ENCODE measurements around the gene CXCL14. TPM values are rescaled to one million over a fixed set of nuclear protein-coding genes. Genes with fewer than 3 reads are reported as not detected.

Gene CXCL14
- total RNA-seq, 1 donor: 0.18 TPM

DNA sequence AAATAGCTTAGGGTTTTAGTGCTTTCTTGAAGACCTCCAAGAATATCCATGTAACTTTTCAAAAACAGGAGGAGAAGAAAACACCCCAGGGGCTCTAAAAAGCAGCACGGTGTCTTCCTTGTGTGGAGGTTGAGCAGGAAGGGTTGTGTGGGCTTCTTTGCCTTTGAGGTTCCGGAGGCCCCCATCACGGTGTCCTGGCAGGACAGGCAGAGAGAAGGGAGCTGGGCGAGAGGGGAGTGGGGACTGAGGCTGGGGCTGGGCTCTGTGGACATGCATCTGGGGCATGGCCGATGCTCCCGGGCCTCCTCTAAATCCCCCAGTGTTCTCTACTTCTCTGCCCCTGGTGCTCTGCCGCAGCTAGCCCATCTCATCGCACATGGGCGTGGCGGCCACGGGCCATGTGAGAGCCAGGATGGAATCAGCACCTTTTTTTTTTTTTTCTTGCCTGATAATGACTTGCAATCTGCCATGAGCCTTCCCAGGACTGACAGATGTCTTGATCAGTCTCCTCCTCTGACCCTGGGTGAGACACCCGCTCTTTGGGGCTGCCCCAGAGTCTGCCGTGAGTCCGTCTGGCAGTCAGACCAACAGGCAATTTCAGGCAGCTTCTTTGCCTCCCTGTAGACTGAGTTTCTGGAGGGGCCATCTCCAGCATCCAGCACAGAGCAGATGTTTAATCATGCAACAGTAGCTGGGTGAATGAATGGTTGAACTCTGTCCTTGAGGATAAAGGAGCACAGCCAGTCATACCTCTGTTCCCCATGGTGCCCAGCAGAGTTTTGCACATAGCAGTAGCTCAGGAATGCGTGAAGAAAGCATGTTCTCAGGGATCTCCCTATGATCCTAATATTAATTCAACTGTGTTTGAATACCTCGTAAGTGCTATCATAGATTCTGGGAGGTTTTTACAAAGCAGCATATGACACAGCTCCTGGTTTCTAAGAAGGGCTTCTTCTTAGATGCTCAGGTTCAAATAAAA, 12.1 kb downstream of the CXCL14 start:
- H3K4me3 ChIP-seq (ENCODE audit: low read depth, low read length): no peak overlapping the region
- TF ChIP-seq, protein P1, sequence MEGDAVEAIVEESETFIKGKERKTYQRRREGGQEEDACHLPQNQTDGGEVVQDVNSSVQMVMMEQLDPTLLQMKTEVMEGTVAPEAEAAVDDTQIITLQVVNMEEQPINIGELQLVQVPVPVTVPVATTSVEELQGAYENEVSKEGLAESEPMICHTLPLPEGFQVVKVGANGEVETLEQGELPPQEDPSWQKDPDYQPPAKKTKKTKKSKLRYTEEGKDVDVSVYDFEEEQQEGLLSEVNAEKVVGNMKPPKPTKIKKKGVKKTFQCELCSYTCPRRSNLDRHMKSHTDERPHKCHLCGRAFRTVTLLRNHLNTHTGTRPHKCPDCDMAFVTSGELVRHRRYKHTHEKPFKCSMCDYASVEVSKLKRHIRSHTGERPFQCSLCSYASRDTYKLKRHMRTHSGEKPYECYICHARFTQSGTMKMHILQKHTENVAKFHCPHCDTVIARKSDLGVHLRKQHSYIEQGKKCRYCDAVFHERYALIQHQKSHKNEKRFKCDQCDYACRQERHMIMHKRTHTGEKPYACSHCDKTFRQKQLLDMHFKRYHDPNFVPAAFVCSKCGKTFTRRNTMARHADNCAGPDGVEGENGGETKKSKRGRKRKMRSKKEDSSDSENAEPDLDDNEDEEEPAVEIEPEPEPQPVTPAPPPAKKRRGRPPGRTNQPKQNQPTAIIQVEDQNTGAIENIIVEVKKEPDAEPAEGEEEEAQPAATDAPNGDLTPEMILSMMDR (IDR thresholded peaks at IDR 0.05; ENCODE audit: insufficient read depth, low read length): no peak
- DNase-seq (ENCODE audit: low read depth): no peak

DNA sequence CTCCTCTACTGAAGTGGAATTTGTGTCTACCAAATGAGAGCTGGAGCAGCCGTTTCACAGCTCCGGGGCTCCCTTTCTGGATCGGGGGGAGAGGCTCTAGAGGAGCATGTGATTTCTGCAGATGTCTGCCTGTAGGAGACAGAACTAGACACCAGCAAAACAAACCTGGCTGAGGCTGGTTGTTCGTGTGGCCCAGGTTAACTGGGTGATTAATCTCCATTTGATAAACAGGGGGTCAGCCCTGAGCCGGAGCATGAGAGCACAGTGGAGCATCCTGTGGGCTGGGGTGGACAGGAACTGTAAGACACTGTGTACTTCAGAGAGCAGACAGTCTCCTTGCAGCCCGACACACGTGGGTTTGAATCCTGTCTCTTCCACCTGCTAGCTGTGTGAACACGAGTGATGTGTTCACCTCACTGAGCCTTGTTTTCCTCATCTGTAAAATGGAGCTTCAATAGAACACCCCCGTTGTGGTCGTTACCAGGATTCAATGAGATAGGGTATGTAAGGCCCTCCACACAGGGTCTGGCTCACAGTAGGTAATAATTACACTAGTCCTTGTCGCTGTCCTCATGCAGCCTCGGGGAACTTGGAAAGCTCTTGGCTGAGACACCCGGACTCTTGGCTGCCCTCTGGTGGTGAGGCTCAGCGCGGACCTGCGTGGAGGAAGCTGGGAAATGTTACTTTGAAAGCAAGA, 12.9 kb downstream of the CXCL14 start:
- H3K4me3 ChIP-seq (ENCODE audit: low read depth, low read length): no peak overlapping the region
- TF ChIP-seq, protein P1 (IDR thresholded peaks at IDR 0.05; ENCODE audit: insufficient read depth, low read length): peak; percentile 96
- peak; percentile 62 for DNase-seq (ENCODE audit: low read depth)

DNA sequence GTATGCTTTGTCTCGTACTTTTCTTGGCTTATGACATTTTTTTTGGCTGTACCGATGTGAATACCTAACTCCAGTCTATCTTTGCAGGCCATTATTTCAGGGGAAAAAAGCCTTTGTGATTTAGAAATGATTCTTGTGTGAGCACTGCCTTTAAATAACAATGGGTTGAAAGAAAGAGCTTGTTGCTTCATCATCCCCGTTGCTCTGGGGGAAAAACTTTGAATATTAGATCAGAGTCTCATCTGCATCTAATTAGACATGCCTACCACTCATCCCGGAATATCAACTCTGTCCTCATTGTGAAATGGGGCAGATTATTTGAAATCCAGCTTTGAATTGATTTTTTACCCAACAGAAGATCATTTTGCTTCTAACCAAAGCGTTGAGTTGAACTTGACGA, 13.5 kb downstream of the CXCL14 start:
- TF ChIP-seq, protein P1 (IDR thresholded peaks at IDR 0.05; ENCODE audit: insufficient read depth, low read length): no peak
- DNase-seq (ENCODE audit: low read depth): no peak

DNA sequence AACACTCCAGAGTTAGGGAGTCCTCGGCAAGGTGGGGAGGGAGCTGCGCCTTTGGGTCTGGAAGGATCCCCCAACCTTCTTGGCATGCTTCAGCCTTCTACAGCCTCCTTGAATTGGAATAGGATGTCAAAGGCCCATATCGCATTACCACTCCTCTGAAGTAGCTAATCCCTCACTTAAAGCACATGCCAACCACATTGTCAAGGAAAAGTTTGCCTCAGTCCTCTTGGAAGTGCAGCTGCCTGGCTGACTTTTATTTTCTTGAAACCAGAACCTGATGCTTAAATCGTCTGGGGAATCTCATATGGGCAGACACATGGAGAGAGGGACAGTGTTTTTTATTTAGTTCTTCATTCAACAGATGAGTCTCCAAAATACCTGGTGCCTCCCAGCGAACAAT, 14.5 kb downstream of the CXCL14 start:
- no peak for DNase-seq (ENCODE audit: low read depth)
- TF ChIP-seq, protein P1 (IDR thresholded peaks at IDR 0.05; ENCODE audit: insufficient read depth, low read length): no peak
- no peak overlapping the region for H3K4me3 ChIP-seq (ENCODE audit: low read depth, low read length)

More for the DNA sequence above, 13.5 kb downstream of the CXCL14 start:
- no peak overlapping the region for H3K4me3 ChIP-seq (ENCODE audit: low read depth, low read length)

DNA sequence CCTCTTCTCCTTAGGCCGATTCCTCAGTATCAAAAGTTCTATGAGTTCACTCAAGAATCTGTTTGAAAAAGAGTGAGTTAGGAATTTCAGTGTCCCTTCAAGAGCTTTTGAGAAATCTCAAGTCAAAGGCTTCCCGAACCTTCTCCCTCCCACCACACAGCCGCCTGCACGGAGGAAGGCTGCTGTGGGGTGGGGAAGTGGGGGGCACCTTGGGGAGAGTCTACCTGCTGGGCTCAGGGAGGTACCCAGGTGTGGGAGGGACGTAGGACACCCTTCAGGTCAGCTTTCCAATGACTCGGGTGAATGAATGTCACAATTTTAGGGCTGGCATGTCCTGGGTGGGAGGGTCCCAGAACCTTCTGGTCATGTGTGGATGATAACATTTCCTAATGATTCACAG, 17.5 kb downstream of the CXCL14 start:
- TF ChIP-seq, protein P1 (IDR thresholded peaks at IDR 0.05; ENCODE audit: insufficient read depth, low read length): no peak
- no peak for DNase-seq (ENCODE audit: low read depth)
- H3K4me3 ChIP-seq (ENCODE audit: low read depth, low read length): no peak overlapping the region

DNA sequence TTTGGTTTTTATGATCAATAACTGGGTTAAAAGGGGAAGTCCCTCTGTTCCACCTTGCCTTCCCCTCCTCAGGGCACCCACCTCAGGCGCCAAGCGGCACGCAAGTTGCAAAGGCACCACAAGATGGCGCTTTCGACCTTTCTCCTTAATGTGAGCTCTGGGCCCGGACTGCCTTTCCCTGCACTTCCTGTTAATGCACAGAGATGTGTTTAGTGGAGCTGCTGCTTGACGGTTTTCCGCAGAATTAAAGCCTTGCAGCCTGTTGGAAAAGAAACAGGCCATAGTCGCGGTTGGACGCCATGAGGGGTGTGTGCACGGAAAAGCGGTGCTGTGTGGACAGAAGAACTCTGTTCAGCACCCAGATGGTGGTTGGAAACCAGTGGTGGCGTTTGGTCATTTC, 17.9 kb downstream of the CXCL14 start:
- DNase-seq (ENCODE audit: low read depth): peak; percentile 78
- no peak overlapping the region for H3K4me3 ChIP-seq (ENCODE audit: low read depth, low read length)
- TF ChIP-seq, protein P1 (IDR thresholded peaks at IDR 0.05; ENCODE audit: insufficient read depth, low read length): peak; percentile 84

Data from fibroblast of the aortic adventitia (primary cell).